Measurements from ENCODE around the gene ST3GAL3.

The ST3GAL3 gene

GRCh38 chr1:43789604-43790550 is 82.5 kb downstream of the ST3GAL3 start:
- no peak for DNase-seq

DNA sequence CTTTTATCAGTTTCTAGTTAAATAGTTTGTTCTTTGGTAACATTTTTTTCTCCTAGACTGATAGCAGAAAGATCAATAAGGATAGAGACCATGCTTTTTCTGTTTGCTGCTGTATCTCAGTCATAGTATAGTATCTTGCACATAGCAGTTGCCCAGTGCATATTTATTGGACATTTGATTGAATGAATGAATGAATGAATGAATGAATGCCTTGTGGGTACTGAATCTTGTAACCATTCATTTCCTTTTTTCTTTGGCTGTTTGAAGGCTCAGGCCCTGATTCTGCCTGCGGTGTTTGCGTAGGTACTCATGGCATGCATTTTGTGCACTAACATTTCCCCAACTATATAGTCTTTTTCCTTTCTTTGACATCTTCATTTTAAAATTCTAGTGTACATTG is 83.9 kb downstream of the ST3GAL3 start:
- DNase-seq, result no peak

- no peak for DNase-seq
Measured at GRCh38 chr1:43796111-43796581, 88.8 kb downstream of the ST3GAL3 start.

- DNase-seq, result no peak
Measured at GRCh38 chr1:43797891-43798290, 90.6 kb downstream of the ST3GAL3 start.

GRCh38 chr1:43799656-43800635 is 92.6 kb downstream of the ST3GAL3 start:
- DNase-seq, result no peak

GRCh38 chr1:43800771-43801170 is 93.4 kb downstream of the ST3GAL3 start:
- no peak for DNase-seq

GRCh38 chr1:43801203-43801602 is 93.9 kb downstream of the ST3GAL3 start:
- no peak for DNase-seq

- DNase-seq, result no peak
Measured at GRCh38 chr1:43802356-43802980, 95.1 kb downstream of the ST3GAL3 start.

DNA sequence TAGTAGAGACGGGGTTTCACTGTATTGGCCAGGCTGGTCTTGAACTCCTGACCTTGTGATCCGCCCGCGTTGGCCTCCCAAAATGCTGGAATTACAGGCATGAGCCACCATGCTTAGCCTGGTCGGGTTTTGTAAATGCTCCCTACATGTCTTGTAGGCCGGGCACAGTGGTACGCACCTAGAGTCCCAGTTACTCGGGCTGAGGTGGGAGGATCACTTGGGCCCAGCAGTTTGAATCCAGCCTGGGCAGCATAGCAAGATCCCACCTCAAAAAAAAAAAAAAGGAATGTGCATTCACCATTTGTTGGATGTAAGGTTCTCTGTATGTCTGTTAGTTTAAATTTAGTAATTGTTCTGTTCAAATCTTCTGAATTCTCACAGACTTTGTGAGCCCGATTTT is 95.8 kb downstream of the ST3GAL3 start:
- no peak for DNase-seq

DNA sequence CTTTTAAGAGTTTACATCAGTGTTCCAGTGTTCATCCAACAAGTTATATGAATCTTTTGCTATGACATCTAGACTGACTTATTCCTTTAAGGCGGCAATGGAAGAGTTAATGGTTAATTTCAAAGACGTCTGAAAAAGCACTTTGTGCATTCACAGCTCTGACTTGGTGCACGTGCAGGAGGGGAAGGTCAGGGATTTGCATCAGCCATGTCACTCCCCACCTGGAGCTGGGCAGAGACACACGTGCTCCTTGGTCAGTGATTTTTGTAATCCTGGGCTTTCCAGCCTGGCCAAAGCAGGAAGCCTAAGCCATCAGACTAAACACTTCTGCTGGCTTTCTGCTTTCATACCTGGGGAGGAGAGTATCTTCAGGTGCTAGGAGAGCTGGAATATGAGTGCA is 96.3 kb downstream of the ST3GAL3 start:
- no peak for DNase-seq

GRCh38 chr1:43804569-43804968 is 97.2 kb downstream of the ST3GAL3 start:
- DNase-seq, result no peak

- no peak for DNase-seq
Measured at GRCh38 chr1:43805340-43805739, 98.0 kb downstream of the ST3GAL3 start.

GRCh38 chr1:43806183-43806582 is 98.8 kb downstream of the ST3GAL3 start:
- DNase-seq, result no peak

- no peak for DNase-seq
Measured at GRCh38 chr1:43809097-43809673, 101.8 kb downstream of the ST3GAL3 start.

- DNase-seq, result no peak
Measured at GRCh38 chr1:43812579-43812978, 105.2 kb downstream of the ST3GAL3 start.

GRCh38 chr1:43814401-43814800 is 107.1 kb downstream of the ST3GAL3 start:
- DNase-seq, result no peak

GRCh38 chr1:43817304-43817939 is 110.1 kb downstream of the ST3GAL3 start:
- DNase-seq, result no peak

GRCh38 chr1:43818691-43819090 is 111.4 kb downstream of the ST3GAL3 start:
- no peak for DNase-seq

GRCh38 chr1:43819357-43819756 is 112.0 kb downstream of the ST3GAL3 start:
- DNase-seq, result no peak

DNA sequence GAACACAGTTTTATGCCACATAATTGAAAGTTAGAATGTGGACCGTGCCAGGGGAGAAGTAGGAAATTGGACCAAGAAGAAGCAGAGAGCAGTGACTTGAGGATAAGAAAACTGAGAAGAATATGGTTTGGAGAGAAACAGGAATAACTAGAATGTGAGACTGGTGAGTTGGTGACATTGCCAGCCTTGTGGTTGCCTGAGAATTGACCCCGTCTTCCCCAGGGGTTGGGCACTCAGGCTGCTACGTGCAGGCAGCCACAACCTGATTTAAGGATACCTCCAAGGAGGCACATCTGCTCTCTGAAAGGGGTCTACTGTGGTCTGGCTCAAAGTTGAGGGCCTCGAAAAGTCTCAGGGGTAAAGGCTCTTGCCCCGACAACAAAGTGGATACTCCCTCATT is 114.1 kb downstream of the ST3GAL3 start:
- DNase-seq, result no peak

GRCh38 chr1:43822040-43822690 is 114.8 kb downstream of the ST3GAL3 start:
- no peak for DNase-seq

DNA sequence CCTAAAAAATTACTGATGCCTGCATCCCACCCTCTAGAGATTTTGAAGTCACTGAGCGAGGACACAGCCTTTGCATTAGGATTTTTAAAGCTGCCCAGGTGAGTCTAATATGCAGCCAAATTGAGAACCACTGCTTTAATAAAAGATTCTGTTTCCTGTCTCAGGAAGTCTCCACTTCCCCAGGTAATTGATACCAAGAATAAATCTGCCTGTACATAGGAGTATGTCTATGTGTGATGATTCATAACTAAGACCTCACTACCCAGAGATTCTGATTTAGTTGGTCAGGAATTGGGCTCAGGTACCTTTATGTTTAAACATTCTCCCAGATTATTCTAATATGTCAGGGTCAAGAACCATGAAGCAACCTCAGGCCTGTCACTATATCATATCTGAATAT is 117.5 kb downstream of the ST3GAL3 start:
- DNase-seq, result no peak

Data from NCI-H1092 (cell line).